Right cardiac atrium (tissue), 5 donors: ENCODE measurements around the gene LPXN. TPM values are rescaled to one million over a fixed set of nuclear protein-coding genes. Genes with fewer than 3 reads are reported as not detected.

Experiments used
- ATAC-seq, 2 donors: fragments of 200-7000 bp; cut with Tn5 transposase; one replicate each; pipeline versions ENCODE4 v1.8.0 to v1.9.1; 2020; ENCODE audit warnings: moderate library complexity in 2 of 2, mild to moderate bottlenecking in 1 of 2
- DNase-seq, 3 donors: peaks; one replicate each; pipeline ENCODE4 v3.0.0-alpha.2; 2020
- H3K27ac ChIP-seq: one replicate; pipeline ENCODE4 v1.5.1; 2013; ENCODE audit warnings: mild to moderate bottlenecking, low read length, control low read depth, moderate library complexity
- H3K27me3 ChIP-seq: one replicate; pipeline ENCODE4 v1.6.1; 2013; ENCODE audit not compliant: control insufficient read depth, insufficient read depth
- H3K4me1 ChIP-seq: one replicate; pipeline ENCODE4 v1.6.1; 2013; ENCODE audit warnings: low read length; ENCODE audit not compliant: control insufficient read depth, insufficient read depth
- H3K4me3 ChIP-seq: one replicate; pipeline ENCODE4 v1.5.1; 2013; ENCODE audit warnings: low read length, control low read depth
- H3K9me3 ChIP-seq: one replicate; pipeline ENCODE4 v1.6.1; 2013; ENCODE audit warnings: low read length; ENCODE audit not compliant: control insufficient read depth
- WGBS: extraction: QIAGEN DNeasy Blood & Tissue Kit; methylation state at CpG from one replicate; pipeline ENCODE4 v1.1.7; 2013; 5-methylcytosine and 5-hydroxymethylcytosine counted together
- intact Hi-C, 4 donors: fragments of 100-400 bp; cut with DNase I; formaldehyde crosslinking; loops; one replicate each; pipeline versions ENCODE4 v1.11.0 to v1.14.0; 2022 to 2023
- polyA plus RNA-seq: library from polyadenylated mRNA; stranded (reverse); fragments of 200-250 nt; gene quantifications from one replicate; pipeline ENCODE4 v1.2.3, GENCODE V29; 2013
- total RNA-seq, 4 donors: library from RNA; stranded (reverse); fragmentation: NEBNext Ultra II Directional; extraction: Animal tissue kit (Norgen Biotek cat#: 25700); gene quantifications; one replicate each; pipeline ENCODE4 v1.2.1, GENCODE V29; 2021
- donor health status: healthy with polysubstance abuse.
- donor health status: DM: no; HTN: yes; CAD: no.
- donor health status: DM: no; HTN: no; CAD: no.
- donor health status: DM: no; HTN: yes; CAD: no; lungs with severe emphysema.
- donor health status: DM: yes; HTN: yes; CAD: no.

Gene LPXN
- total and polyA plus RNA-seq, 5 donors = 3.0 to 7.1 (median 5.8) TPM

DNA sequence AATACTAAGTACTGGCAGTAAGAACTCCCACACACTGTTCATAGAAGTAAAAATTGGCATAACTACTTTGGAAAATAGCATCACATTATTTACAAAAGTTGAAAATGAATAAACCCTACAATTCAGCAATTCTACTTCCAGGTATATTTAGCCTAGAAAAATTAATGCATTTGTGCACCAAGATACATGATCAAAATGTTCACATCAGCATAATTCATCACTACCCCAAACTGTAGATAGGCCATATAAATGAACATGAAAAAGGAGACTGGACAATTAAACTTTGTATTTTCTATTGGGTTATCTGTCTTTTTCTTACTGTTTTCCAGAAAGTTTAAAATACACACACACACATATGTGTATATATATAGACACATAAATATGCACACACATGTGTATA is 73.7 kb downstream of the LPXN start:
- Histone ChIP-seq H3K9me3 (no peaks in the 10 kb centered on the region), H3K4me1 (no peaks in the 10 kb centered on the region), H3K27me3 (no peaks in the 10 kb centered on the region), H3K27ac (no peak overlapping the region), H3K4me3 (no peak overlapping the region)
- intact Hi-C loops = no loop called here
- no peak for DNase-seq
- no peak for ATAC-seq

- ATAC-seq = no peak
- H3K27ac ChIP-seq = no peak overlapping the region
- intact Hi-C loops = no loop called here
- H3K4me1 ChIP-seq = no peaks in the 10 kb centered on the region
- no peak for DNase-seq
- H3K4me3 ChIP-seq = no peak overlapping the region
- no peaks in the 10 kb centered on the region for H3K9me3 ChIP-seq
- H3K27me3 ChIP-seq = no peaks in the 10 kb centered on the region
- 36% methylated on average over 2 of the region's 2 CpGs for WGBS
These were observed 77.2 kb downstream of the LPXN start for GRCh38 chr11:58498464-58498863.

- no peak for DNase-seq
- H3K27me3 ChIP-seq = no peaks in the 10 kb centered on the region
- no peaks in the 10 kb centered on the region for H3K9me3 ChIP-seq
- H3K4me1 ChIP-seq = no peaks in the 10 kb centered on the region
- intact Hi-C loops = no loop called here
- no peak for ATAC-seq
- 88% methylated on average over 2 of the region's 2 CpGs for WGBS
- no peak overlapping the region for H3K4me3 ChIP-seq
- no peak overlapping the region for H3K27ac ChIP-seq
These were observed 77.7 kb downstream of the LPXN start for GRCh38 chr11:58497951-58498350.

- Histone ChIP-seq H3K4me1 (no peaks in the 10 kb centered on the region), H3K9me3 (no peaks in the 10 kb centered on the region), H3K27me3 (no peaks in the 10 kb centered on the region), H3K4me3 (no peak overlapping the region), H3K27ac (no peak overlapping the region)
- ATAC-seq = no peak
- no peak for DNase-seq
- intact Hi-C loops = no loop called here
- 56% methylated on average over 2 of the region's 2 CpGs for WGBS
These were observed 79.8 kb downstream of the LPXN start for GRCh38 chr11:58495906-58496305.

- Histone ChIP-seq H3K9me3 (no peaks in the 10 kb centered on the region), H3K4me1 (no peaks in the 10 kb centered on the region), H3K27ac (no peak overlapping the region), H3K4me3 (no peak overlapping the region), H3K27me3 (no peaks in the 10 kb centered on the region)
- DNase-seq (no peak), ATAC-seq (no peak)
- intact Hi-C loops = no loop called here
These were observed 81.6 kb downstream of the LPXN start for GRCh38 chr11:58494101-58494500.

GRCh38 chr11:58493676-58494075 is 82.0 kb downstream of the LPXN start:
- intact Hi-C loops = no loop called here
- no peaks in the 10 kb centered on the region for H3K4me1 ChIP-seq
- H3K27me3 ChIP-seq = no peaks in the 10 kb centered on the region
- H3K9me3 ChIP-seq = no peaks in the 10 kb centered on the region
- DNase-seq = no peak
- H3K27ac ChIP-seq = no peak overlapping the region
- WGBS = 70% methylated on average over 2 of the region's 2 CpGs
- H3K4me3 ChIP-seq = no peak overlapping the region
- ATAC-seq = no peak

DNA sequence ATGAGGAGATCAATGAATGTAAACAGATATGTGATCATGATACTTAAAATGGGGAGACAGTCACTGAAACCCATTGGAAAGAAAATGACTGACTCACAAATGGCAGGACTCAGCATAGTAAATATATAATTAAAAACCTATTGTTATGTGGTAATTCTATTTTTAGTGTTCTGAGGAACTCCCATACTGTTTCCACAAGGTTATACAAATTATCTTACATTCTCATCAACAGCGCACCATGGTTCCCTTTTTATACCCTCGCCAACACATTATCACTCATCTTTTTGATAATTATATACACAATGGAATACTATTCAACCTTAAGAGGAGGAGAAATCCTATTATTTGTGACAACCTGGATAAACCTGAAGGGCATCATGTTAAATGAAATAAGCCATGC is 84.8 kb downstream of the LPXN start:
- H3K4me3 ChIP-seq = no peak overlapping the region
- intact Hi-C loops = no loop called here
- ATAC-seq (no peak), DNase-seq (no peak)
- H3K27me3 ChIP-seq = no peaks in the 10 kb centered on the region
- no peak overlapping the region for H3K27ac ChIP-seq
- WGBS = 71% methylated on average over 2 of the region's 2 CpGs
- H3K4me1 ChIP-seq = no peaks in the 10 kb centered on the region
- no peaks in the 10 kb centered on the region for H3K9me3 ChIP-seq

GRCh38 chr11:58487170-58487569 is 88.5 kb downstream of the LPXN start:
- intact Hi-C loops = no loop called here
- ATAC-seq (no peak), DNase-seq (no peak)
- Histone ChIP-seq H3K4me3 (no peak overlapping the region), H3K9me3 (no peaks in the 10 kb centered on the region), H3K27me3 (no peaks in the 10 kb centered on the region), H3K4me1 (no peaks in the 10 kb centered on the region), H3K27ac (no peak overlapping the region)

DNA sequence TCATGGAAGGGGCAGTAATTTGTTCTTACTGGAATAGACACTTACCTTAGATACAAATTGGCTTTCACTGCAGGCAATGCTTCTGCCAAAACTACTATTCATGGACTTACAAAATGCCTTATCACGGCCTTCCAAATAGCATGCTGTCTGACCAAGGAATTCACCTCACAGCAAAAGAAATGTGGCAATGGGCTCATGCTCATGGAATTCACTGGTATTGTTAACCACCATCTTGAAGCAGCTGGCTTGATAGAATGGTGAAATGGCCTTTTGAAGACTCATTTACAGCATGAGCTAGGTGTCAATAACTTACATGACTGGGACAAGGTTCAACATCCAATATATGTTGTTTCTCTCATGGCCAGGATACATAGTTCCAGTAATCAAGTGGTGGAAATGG is 89.7 kb downstream of the LPXN start:
- WGBS = 87% methylated on average over 1 of the region's 1 CpG
- H3K27me3 ChIP-seq = no peaks in the 10 kb centered on the region
- DNase-seq (no peak), ATAC-seq (no peak)
- no peaks in the 10 kb centered on the region for H3K4me1 ChIP-seq
- no peak overlapping the region for H3K4me3 ChIP-seq
- intact Hi-C loops = no loop called here
- H3K27ac ChIP-seq = no peak overlapping the region
- H3K9me3 ChIP-seq = no peaks in the 10 kb centered on the region

Other genes starting within 250 kb of the LPXN start
- not detected for gene OR5B17, start 216.8 kb downstream of the LPXN start, total RNA-seq
- gene OR5B17, start 216.8 kb downstream of the LPXN start, polyA plus RNA-seq = not detected
- gene OR5B3, start 169.0 kb downstream of the LPXN start, total RNA-seq = not detected
- gene OR5B3, start 169.0 kb downstream of the LPXN start, polyA plus RNA-seq = not detected
- not detected for gene OR5B2, start 147.7 kb downstream of the LPXN start, total RNA-seq
- gene OR5B2, start 147.7 kb downstream of the LPXN start, polyA plus RNA-seq = not detected
- not detected for gene OR5B12, start 133.6 kb downstream of the LPXN start, total RNA-seq
- gene OR5B12, start 133.6 kb downstream of the LPXN start, polyA plus RNA-seq = not detected
- not detected for gene OR5B21, start 67.8 kb downstream of the LPXN start, total RNA-seq
- not detected for gene OR5B21, start 67.8 kb downstream of the LPXN start, polyA plus RNA-seq
- gene ZFP91, start 3.2 kb upstream of the LPXN start, total RNA-seq = 10 to 100 TPM; 53.3 to 60.9 (median 55.8) TPM
- gene ZFP91, start 3.2 kb upstream of the LPXN start, polyA plus RNA-seq = 16.7 TPM
- 1 to 10 TPM in 3 of 4 donors, under 1 TPM in 1; 0.91 to 2.7 (median 1.1) TPM for gene CNTF, start 46.8 kb upstream of the LPXN start, total RNA-seq
- 0.59 TPM for gene CNTF, start 46.8 kb upstream of the LPXN start, polyA plus RNA-seq
- under 1 TPM in 1 of 4 donors, not detected in 3; 0.39 TPM for gene GLYAT, start 156.1 kb upstream of the LPXN start, total RNA-seq
- gene GLYAT, start 156.1 kb upstream of the LPXN start, polyA plus RNA-seq = 0.57 TPM